ENCODE results near the gene BEND5. TPM values are rescaled to one million over a fixed set of nuclear protein-coding genes. Genes with fewer than 3 reads are reported as not detected.

The BEND5 gene
- polyA plus RNA-seq, 1 experiment = not detected

DNA sequence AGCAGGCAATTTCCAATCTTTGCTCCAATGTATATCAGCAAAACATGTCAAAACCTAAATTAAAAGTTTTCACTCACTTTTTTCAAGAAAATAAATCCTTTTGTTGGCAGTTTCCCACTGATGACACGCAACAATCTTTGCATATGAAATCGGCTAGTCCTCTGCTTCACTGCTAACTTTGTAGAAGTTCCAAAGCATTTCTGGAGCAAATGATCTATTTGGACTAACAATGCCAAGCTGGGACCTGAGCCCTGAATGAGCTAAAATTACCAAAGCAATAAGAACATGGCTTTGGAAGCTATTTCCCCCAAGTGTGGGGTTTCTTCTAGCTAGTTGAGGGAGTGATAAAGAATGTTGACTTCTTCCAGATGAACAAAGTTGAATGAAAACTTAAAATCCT is 5.1 kb downstream of the BEND5 start:
- no peaks in the 10 kb centered on the region for H3K36me3 ChIP-seq (ENCODE audit: control insufficient read depth, insufficient read depth, low read length)
- H3K4me3 ChIP-seq (ENCODE audit: low read depth, low read length) = no peak overlapping the region
- H3K27me3 ChIP-seq (ENCODE audit: control insufficient read depth, insufficient read depth, low read length) = peaks cover 2% of the 10 kb centered on the region; the same call in 1 of the 2 replicates
- ChIA-PET CTCF (interaction anchor here (1.2 kb wide), 1 partner anchor 91 kb away, joined by 3 read pairs; no protein-coding TSS in a partner anchor), POLR2A (no interaction called here)
- DNase-seq (ENCODE audit: low read depth) = no peak
- TF ChIP-seq, protein P1, sequence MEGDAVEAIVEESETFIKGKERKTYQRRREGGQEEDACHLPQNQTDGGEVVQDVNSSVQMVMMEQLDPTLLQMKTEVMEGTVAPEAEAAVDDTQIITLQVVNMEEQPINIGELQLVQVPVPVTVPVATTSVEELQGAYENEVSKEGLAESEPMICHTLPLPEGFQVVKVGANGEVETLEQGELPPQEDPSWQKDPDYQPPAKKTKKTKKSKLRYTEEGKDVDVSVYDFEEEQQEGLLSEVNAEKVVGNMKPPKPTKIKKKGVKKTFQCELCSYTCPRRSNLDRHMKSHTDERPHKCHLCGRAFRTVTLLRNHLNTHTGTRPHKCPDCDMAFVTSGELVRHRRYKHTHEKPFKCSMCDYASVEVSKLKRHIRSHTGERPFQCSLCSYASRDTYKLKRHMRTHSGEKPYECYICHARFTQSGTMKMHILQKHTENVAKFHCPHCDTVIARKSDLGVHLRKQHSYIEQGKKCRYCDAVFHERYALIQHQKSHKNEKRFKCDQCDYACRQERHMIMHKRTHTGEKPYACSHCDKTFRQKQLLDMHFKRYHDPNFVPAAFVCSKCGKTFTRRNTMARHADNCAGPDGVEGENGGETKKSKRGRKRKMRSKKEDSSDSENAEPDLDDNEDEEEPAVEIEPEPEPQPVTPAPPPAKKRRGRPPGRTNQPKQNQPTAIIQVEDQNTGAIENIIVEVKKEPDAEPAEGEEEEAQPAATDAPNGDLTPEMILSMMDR (IDR thresholded peaks at IDR 0.05; ENCODE audit: insufficient read depth, low read depth, low read length) = no peak

GRCh38 chr1:48767975-48768510 is 8.6 kb downstream of the BEND5 start:
- TF ChIP-seq, protein P1 (IDR thresholded peaks at IDR 0.05; ENCODE audit: insufficient read depth, low read depth, low read length) = no peak
- Histone ChIP-seq H3K4me3 (ENCODE audit: low read depth, low read length) (no peak overlapping the region), H3K27me3 (ENCODE audit: control insufficient read depth, insufficient read depth, low read length) (no peaks in the 10 kb centered on the region), H3K36me3 (ENCODE audit: control insufficient read depth, insufficient read depth, low read length) (no peaks in the 10 kb centered on the region)
- CTCF ChIA-PET = no interaction called here
- POLR2A ChIA-PET = no interaction called here
- no peak for DNase-seq (ENCODE audit: low read depth)

- no peaks in the 10 kb centered on the region for H3K36me3 ChIP-seq (ENCODE audit: control insufficient read depth, insufficient read depth, low read length)
- no peak overlapping the region for H3K4me3 ChIP-seq (ENCODE audit: low read depth, low read length)
- DNase-seq (ENCODE audit: low read depth) = no peak
- no peaks in the 10 kb centered on the region for H3K27me3 ChIP-seq (ENCODE audit: control insufficient read depth, insufficient read depth, low read length)
- CTCF ChIA-PET = no interaction called here
- TF ChIP-seq, protein P1 (IDR thresholded peaks at IDR 0.05; ENCODE audit: insufficient read depth, low read depth, low read length) = no peak
- POLR2A ChIA-PET = no interaction called here
Measured at GRCh38 chr1:48765335-48765734, 11.4 kb downstream of the BEND5 start.

- TF ChIP-seq, protein P1 (IDR thresholded peaks at IDR 0.05; ENCODE audit: insufficient read depth, low read depth, low read length) = no peak
- no peak for DNase-seq (ENCODE audit: low read depth)
- ChIA-PET CTCF (interaction anchor here (1.0 kb wide), 1 partner anchor 13 kb away, joined by 3 read pairs; no protein-coding TSS in a partner anchor), POLR2A (no interaction called here)
- Histone ChIP-seq H3K27me3 (ENCODE audit: control insufficient read depth, insufficient read depth, low read length) (no peaks in the 10 kb centered on the region), H3K36me3 (ENCODE audit: control insufficient read depth, insufficient read depth, low read length) (no peaks in the 10 kb centered on the region), H3K4me3 (ENCODE audit: low read depth, low read length) (no peak overlapping the region)
Measured at GRCh38 chr1:48761986-48762385, 14.7 kb downstream of the BEND5 start.

- ChIA-PET CTCF (no interaction called here), POLR2A (no interaction called here)
- TF ChIP-seq, protein P1 (IDR thresholded peaks at IDR 0.05; ENCODE audit: insufficient read depth, low read depth, low read length) = no peak
- H3K4me3 ChIP-seq (ENCODE audit: low read depth, low read length) = no peak overlapping the region
- H3K27me3 ChIP-seq (ENCODE audit: control insufficient read depth, insufficient read depth, low read length) = no peaks in the 10 kb centered on the region
- DNase-seq (ENCODE audit: low read depth) = peak; percentile 15
- no peaks in the 10 kb centered on the region for H3K36me3 ChIP-seq (ENCODE audit: control insufficient read depth, insufficient read depth, low read length)
Measured at GRCh38 chr1:48761411-48761810, 15.3 kb downstream of the BEND5 start.
